Endodermal cell (in vitro differentiated cells): Measurements from ENCODE around the gene PIP5KL1. TPM values are rescaled to one million over a fixed set of nuclear protein-coding genes. Genes with fewer than 3 reads are reported as not detected.

Source experiments
- DNase-seq: peaks from one replicate; pipeline ENCODE4 v3.0.0-alpha.2; 2017
- H3K27ac ChIP-seq: 2 replicates; pipeline ENCODE4 v1.5.1; 2013; ENCODE audit warnings: mild to moderate bottlenecking, low read depth, low read length, moderate library complexity
- H3K27me3 ChIP-seq: 2 replicates; pipeline ENCODE4 v1.6.1; 2013; ENCODE audit warnings: mild to moderate bottlenecking, low read length, moderate library complexity; ENCODE audit not compliant: insufficient read depth, control insufficient read depth, poor library complexity, severe bottlenecking
- H3K36me3 ChIP-seq: 2 replicates; pipeline ENCODE4 v1.7.0; 2013; ENCODE audit warnings: mild to moderate bottlenecking, low read length, moderate library complexity; ENCODE audit not compliant: control insufficient read depth, insufficient read depth
- H3K4me1 ChIP-seq: one replicate; pipeline ENCODE4 v1.7.0; 2013; ENCODE audit warnings: low read length; ENCODE audit not compliant: control insufficient read depth, insufficient read depth
- H3K4me3 ChIP-seq: 2 replicates; pipeline ENCODE4 v1.5.1; 2013; ENCODE audit warnings: mild to moderate bottlenecking, low read length, moderate library complexity
- H3K9ac ChIP-seq: 2 replicates; pipeline ENCODE4 v1.6.1; 2013; ENCODE audit warnings: mild to moderate bottlenecking, low read length, moderate library complexity; ENCODE audit not compliant: poor library complexity, severe bottlenecking; ENCODE audit errors: extremely low read depth
- H3K9me3 ChIP-seq: 2 replicates; pipeline ENCODE4 v1.6.1; 2013; ENCODE audit warnings: mild to moderate bottlenecking, low read length, moderate library complexity; ENCODE audit not compliant: control insufficient read depth
- H3K27ac Mint-ChIP-seq: 2 replicates; pipeline ENCODE4 v1.8.0; 2020; ENCODE audit warnings: mixed read lengths
- H3K27me3 Mint-ChIP-seq: 2 replicates; pipeline ENCODE4 v1.8.0; 2021; ENCODE audit warnings: mild to moderate bottlenecking, mixed read lengths; ENCODE audit not compliant: insufficient read depth
- H3K36me3 Mint-ChIP-seq: 2 replicates; pipeline ENCODE4 v1.8.0; 2020; ENCODE audit warnings: low read depth, mixed read lengths
- H3K4me1 Mint-ChIP-seq: 2 replicates; pipeline ENCODE4 v1.8.0; 2020; ENCODE audit warnings: mixed read lengths
- H3K4me3 Mint-ChIP-seq: 2 replicates; pipeline ENCODE4 v1.8.0; 2020; ENCODE audit warnings: mild to moderate bottlenecking, moderate library complexity, mixed read lengths
- H3K9me3 Mint-ChIP-seq: 2 replicates; pipeline ENCODE4 v1.8.0; 2020; ENCODE audit warnings: mild to moderate bottlenecking, mixed read lengths
- CTCF ChIP-seq: fragments of 200-600 bp; sonication (generic); conservative IDR thresholded peaks from 2 replicates; pipeline ENCODE4 v1.5.0; 2021; ENCODE audit warnings: antibody characterized with exemption, mild to moderate bottlenecking
- WGBS, 2 experiments: methylation state at CpG; one replicate each; pipeline versions ENCODE4 v1.1.5 to v1.1.7; 2013; ENCODE audit warnings: missing lambda C conversion rate in 2 of 2, mixed read lengths in 1 of 2; ENCODE audit not compliant: insufficient coverage in 1 of 2, insufficient read length in 1 of 2; 5-methylcytosine and 5-hydroxymethylcytosine counted together
- total RNA-seq, 2 donors: library from RNA; stranded (reverse); fragmentation: NEBNext Ultra II Directional in 1 of 2; extraction: Animal tissue kit (Norgen Biotek cat#: 25700) in 1 of 2; gene quantifications; 2 replicates in 1 of 2; 3 replicates in 1 of 2; pipeline ENCODE4 v1.2.1, GENCODE V29; 2021

The PIP5KL1 gene
- total RNA-seq, 2 donors from 2014 or later = 6.6 to 9.3 TPM

GRCh38 chr9:127959398-127959797 lies 28.8 kb upstream of the PIP5KL1 start:
- no peaks in the 10 kb centered on the region for H3K9me3 Mint-ChIP-seq
- no peak for DNase-seq
- peaks cover 15% of the 10 kb centered on the region for H3K36me3 Mint-ChIP-seq
- Histone ChIP-seq H3K27ac (no peak overlapping the region), H3K27me3 (no peaks in the 10 kb centered on the region), H3K9me3 (no peaks in the 10 kb centered on the region), H3K4me3 (no peak overlapping the region), H3K36me3 (no peaks in the 10 kb centered on the region), H3K9ac (no peak overlapping the region), H3K4me1 (peaks cover 5% of the 10 kb centered on the region)
- 85 to 99% methylated on average over 4 of the region's 4 CpGs for WGBS, 2 experiments
- H3K27me3 Mint-ChIP-seq = no peaks in the 10 kb centered on the region
- peaks cover 15% of the 10 kb centered on the region for H3K4me1 Mint-ChIP-seq
- peak overlapping the region; percentile 65 for H3K27ac Mint-ChIP-seq
- H3K4me3 Mint-ChIP-seq = no peak overlapping the region
- TF ChIP-seq CTCF = no peak

- Mint-ChIP-seq H3K4me3 (no peak overlapping the region), H3K27ac (no peak overlapping the region), H3K36me3 (peaks cover 15% of the 10 kb centered on the region), H3K27me3 (no peaks in the 10 kb centered on the region), H3K9me3 (no peaks in the 10 kb centered on the region), H3K4me1 (peaks cover 15% of the 10 kb centered on the region)
- Histone ChIP-seq H3K4me1 (peaks cover 5% of the 10 kb centered on the region), H3K4me3 (no peak overlapping the region), H3K27me3 (no peaks in the 10 kb centered on the region), H3K9me3 (no peaks in the 10 kb centered on the region), H3K9ac (no peak overlapping the region), H3K27ac (no peak overlapping the region), H3K36me3 (no peaks in the 10 kb centered on the region)
- no peak for TF ChIP-seq CTCF
- 100% methylated on average over 1 of the region's 1 CpG for WGBS, 2 experiments
- DNase-seq = no peak
Observed at GRCh38 chr9:127958728-127959127, 28.2 kb upstream of the PIP5KL1 start.

GRCh38 chr9:127955294-127956015 lies 24.9 kb upstream of the PIP5KL1 start:
- Histone ChIP-seq H3K27me3 (no peaks in the 10 kb centered on the region), H3K27ac (peak overlapping the region; percentile 10), H3K4me3 (no peak overlapping the region), H3K9me3 (no peaks in the 10 kb centered on the region), H3K36me3 (no peaks in the 10 kb centered on the region), H3K9ac (no peak overlapping the region), H3K4me1 (peaks cover 5% of the 10 kb centered on the region)
- Mint-ChIP-seq H3K9me3 (no peaks in the 10 kb centered on the region), H3K36me3 (peaks cover 9% of the 10 kb centered on the region), H3K27me3 (no peaks in the 10 kb centered on the region), H3K4me3 (no peak overlapping the region), H3K27ac (peak overlapping the region; percentile 74), H3K4me1 (peaks cover 15% of the 10 kb centered on the region)
- 58% methylated on average over 9 to 12 of the region's 12 CpGs for WGBS, 2 experiments
- peak; percentile 94 for DNase-seq
- peak; percentile 84 for TF ChIP-seq CTCF
